Lower lobe of right lung (tissue), 2 donors: ENCODE results near the gene NWD2. TPM values are rescaled to one million over a fixed set of nuclear protein-coding genes. Genes with fewer than 3 reads are reported as not detected.

Experiments used
- ATAC-seq, 2 donors: fragments of 200-7000 bp; cut with Tn5 transposase; one replicate each; pipeline ENCODE4 v1.9.1; 2020 to 2022; ENCODE audit warnings: mild to moderate bottlenecking in 2 of 2, moderate library complexity in 2 of 2
- DNase-seq: peaks from one replicate; pipeline ENCODE4 v3.0.0-alpha.2; 2020
- H3K27ac ChIP-seq: fragments of 200-600 bp; one replicate; pipeline ENCODE4 v1.8.0; 2022
- H3K27me3 ChIP-seq: fragments of 200-600 bp; one replicate; pipeline ENCODE4 v1.8.0; 2022; ENCODE audit warnings: low read depth
- H3K36me3 ChIP-seq: fragments of 200-600 bp; one replicate; pipeline ENCODE4 v1.8.0; 2022; ENCODE audit warnings: mild to moderate bottlenecking
- H3K4me1 ChIP-seq: fragments of 200-600 bp; one replicate; pipeline ENCODE4 v1.8.0; 2022
- H3K4me3 ChIP-seq: fragments of 200-600 bp; one replicate; pipeline ENCODE4 v1.8.0; 2022; ENCODE audit warnings: mild to moderate bottlenecking
- H3K9me3 ChIP-seq: fragments of 200-600 bp; one replicate; pipeline ENCODE4 v1.8.0; 2022
- CTCF ChIP-seq: fragments of 200-600 bp; IDR thresholded peaks from one replicate; pipeline ENCODE4 v1.8.0; 2022; ENCODE audit warnings: antibody characterized with exemption, mild to moderate bottlenecking
- intact Hi-C: fragments of 100-400 bp; cut with DNase I; formaldehyde crosslinking; loops from one replicate; pipeline ENCODE4 v1.11.0; 2022
- total RNA-seq: library from RNA; stranded (reverse); fragmentation: NEBNext Ultra II Directional; extraction: Animal tissue kit (Norgen Biotek cat#: 25700); gene quantifications from one replicate; pipeline ENCODE4 v1.2.1, GENCODE V29; 2021
- donor health status: DM: no; HTN: yes; CAD: no; lungs with severe emphysema.

Gene NWD2
- total RNA-seq, 1 donor from 2014 or later: not detected

GRCh38 chr4:37481547-37482122 lies 237.1 kb downstream of the NWD2 start:
- H3K27me3 ChIP-seq: no peaks in the 10 kb centered on the region
- ATAC-seq (no peak), DNase-seq (no peak)
- no peak overlapping the region for H3K4me3 ChIP-seq
- no peaks in the 10 kb centered on the region for H3K36me3 ChIP-seq
- intact Hi-C loops: no loop called here
- H3K4me1 ChIP-seq: no peaks in the 10 kb centered on the region
- H3K9me3 ChIP-seq: no peaks in the 10 kb centered on the region
- TF ChIP-seq CTCF: no peak
- no peak overlapping the region for H3K27ac ChIP-seq

DNA sequence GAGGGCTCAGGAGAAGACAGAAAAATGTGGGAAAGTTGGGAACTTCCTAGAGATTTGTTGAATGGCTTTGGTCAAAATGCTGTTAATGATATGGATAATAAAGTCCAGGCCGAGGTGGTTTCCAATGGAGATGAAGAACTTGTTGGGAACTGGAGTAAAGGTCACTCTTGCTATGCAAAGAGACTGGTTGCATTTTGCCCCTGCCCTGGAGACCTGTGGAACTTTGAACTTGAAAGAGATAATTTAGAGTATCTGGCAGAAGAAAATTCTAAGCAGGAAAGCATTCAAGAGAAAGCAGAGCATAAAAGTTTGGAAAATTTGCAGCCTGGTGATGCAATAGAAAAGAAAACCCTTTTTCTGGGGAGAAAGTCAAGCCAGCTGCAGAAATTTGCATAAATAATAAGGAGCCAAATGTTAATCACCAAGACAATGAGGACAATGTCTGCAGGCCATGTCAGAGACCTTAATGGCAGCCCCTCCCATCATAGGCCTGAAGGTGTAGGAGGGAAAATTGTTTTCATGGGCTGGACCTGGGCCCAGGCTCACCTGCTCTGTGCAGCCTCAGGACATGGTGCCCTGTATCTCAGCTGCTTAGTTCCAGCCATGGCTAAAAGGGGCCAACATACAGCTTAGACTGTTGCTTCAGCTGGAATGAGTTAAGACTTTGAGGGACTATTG lies 237.8 kb downstream of the NWD2 start:
- Histone ChIP-seq H3K4me3 (no peak overlapping the region), H3K9me3 (no peaks in the 10 kb centered on the region), H3K4me1 (no peaks in the 10 kb centered on the region), H3K27me3 (no peaks in the 10 kb centered on the region), H3K36me3 (no peaks in the 10 kb centered on the region), H3K27ac (no peak overlapping the region)
- DNase-seq: no peak
- no peak for ATAC-seq
- intact Hi-C loops: no loop called here
- no peak for TF ChIP-seq CTCF

GRCh38 chr4:37483610-37484009 lies 239.1 kb downstream of the NWD2 start:
- intact Hi-C loops: no loop called here
- no peak for ATAC-seq

GRCh38 chr4:37486166-37486565 lies 241.6 kb downstream of the NWD2 start:
- ATAC-seq (no peak), DNase-seq (no peak)
- Histone ChIP-seq H3K27ac (no peak overlapping the region), H3K4me3 (no peak overlapping the region), H3K9me3 (no peaks in the 10 kb centered on the region), H3K27me3 (no peaks in the 10 kb centered on the region), H3K4me1 (no peaks in the 10 kb centered on the region), H3K36me3 (no peaks in the 10 kb centered on the region)
- no peak for TF ChIP-seq CTCF
- intact Hi-C loops: no loop called here

More at GRCh38 chr4:37483610-37484009, 239.1 kb downstream of the NWD2 start:
- Histone ChIP-seq H3K9me3 (no peaks in the 10 kb centered on the region), H3K4me1 (no peaks in the 10 kb centered on the region), H3K27me3 (no peaks in the 10 kb centered on the region), H3K27ac (no peak overlapping the region), H3K4me3 (no peak overlapping the region), H3K36me3 (no peaks in the 10 kb centered on the region)
- no peak for DNase-seq
- TF ChIP-seq CTCF: no peak

- Histone ChIP-seq H3K4me1 (no peaks in the 10 kb centered on the region), H3K36me3 (no peaks in the 10 kb centered on the region), H3K27me3 (no peaks in the 10 kb centered on the region), H3K9me3 (no peaks in the 10 kb centered on the region), H3K27ac (no peak overlapping the region), H3K4me3 (no peak overlapping the region)
- TF ChIP-seq CTCF: no peak
- ATAC-seq: no peak
- no peak for DNase-seq
- intact Hi-C loops: no loop called here
Measured at GRCh38 chr4:37487668-37488067, 243.1 kb downstream of the NWD2 start.
